Measurements from ENCODE around the gene DOCK2.

DNA sequence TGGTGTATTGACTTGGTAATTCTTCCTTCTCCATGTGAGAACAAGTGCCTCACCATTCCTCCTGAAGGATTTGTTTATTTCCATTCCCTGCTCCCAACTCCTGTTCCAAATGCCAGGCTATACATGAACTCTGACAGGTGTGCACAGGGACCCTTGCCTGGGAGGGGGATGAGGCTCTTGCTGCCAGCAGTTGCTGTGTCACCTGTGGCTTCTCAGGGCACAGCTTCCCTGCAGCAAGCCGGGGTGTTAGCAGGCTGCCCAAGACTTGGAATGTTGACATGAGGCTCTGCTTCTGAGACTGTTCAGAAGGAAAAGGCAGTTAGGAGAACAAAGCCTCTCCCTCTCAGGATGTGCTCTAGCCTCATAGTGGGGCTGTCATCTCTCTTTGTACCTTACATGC lies 131.3 kb downstream of the DOCK2 start:
- TF ChIP-seq, protein P1, sequence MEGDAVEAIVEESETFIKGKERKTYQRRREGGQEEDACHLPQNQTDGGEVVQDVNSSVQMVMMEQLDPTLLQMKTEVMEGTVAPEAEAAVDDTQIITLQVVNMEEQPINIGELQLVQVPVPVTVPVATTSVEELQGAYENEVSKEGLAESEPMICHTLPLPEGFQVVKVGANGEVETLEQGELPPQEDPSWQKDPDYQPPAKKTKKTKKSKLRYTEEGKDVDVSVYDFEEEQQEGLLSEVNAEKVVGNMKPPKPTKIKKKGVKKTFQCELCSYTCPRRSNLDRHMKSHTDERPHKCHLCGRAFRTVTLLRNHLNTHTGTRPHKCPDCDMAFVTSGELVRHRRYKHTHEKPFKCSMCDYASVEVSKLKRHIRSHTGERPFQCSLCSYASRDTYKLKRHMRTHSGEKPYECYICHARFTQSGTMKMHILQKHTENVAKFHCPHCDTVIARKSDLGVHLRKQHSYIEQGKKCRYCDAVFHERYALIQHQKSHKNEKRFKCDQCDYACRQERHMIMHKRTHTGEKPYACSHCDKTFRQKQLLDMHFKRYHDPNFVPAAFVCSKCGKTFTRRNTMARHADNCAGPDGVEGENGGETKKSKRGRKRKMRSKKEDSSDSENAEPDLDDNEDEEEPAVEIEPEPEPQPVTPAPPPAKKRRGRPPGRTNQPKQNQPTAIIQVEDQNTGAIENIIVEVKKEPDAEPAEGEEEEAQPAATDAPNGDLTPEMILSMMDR (conservative IDR thresholded peaks at IDR 0.05 in 1 of 2, IDR thresholded peaks at IDR 0.05 in 1 of 2; ENCODE audit: low read depth in 1 of 2, low read length in 2 of 2) = no peak
- TF ChIP-seq EZH2 (IDR thresholded peaks at IDR 0.05; ENCODE audit: low read length, missing control alignments) = no peak

Measured in fibroblast of lung (primary cell).